Measurements from ENCODE around the gene SMIM33. TPM values are rescaled to one million over a fixed set of nuclear protein-coding genes. Genes with fewer than 3 reads are reported as not detected.

Gene SMIM33
- total and polyA plus RNA-seq, 2 of the 13 experiments (the other 11 are each of a cell fraction or from before 2014, with no cell fraction given): not detected

DNA sequence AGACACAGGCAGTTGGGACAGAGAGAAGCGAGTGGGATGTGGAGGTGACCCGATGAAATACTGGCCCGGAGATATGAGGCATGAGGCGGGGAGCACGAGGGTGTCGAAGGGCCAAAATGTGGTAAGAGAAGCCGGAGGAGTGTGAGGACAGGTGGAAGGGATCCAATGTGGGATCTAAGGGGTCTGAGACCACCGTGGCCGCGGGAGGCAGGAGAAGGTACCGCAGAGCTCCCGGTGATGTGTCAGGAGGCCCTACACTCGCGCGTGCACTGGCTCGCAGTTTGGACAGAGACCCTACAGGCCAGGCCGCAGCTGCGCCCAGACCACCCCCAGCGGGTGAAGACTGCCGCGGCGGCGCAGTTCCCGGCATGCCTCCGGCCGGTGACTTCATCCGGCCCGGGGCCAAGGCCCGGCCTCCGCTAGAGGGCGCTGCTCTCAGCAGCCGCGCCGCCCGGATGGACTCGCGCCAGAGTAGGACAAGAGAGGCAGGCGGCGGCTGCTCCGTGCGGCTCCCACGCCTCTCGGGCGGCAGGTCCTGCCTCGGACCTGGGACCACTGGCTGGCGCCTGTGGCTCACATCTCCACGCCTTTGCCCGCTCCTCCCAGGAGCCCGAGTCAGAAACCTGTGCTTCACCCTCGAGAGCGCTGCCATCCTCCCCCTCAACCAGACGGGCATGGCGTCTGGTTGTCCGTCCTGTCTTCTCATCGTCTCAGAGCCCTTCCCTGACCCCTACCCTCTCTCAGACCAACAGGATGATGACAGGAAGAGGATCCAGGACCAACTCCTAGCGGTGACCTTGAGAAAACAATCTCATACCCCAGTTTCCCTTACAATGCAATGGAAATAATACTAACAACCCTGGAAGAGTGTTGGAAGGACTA lies 47.1 kb downstream of the SMIM33 start (continued):
- TF ChIP-seq, protein P1, sequence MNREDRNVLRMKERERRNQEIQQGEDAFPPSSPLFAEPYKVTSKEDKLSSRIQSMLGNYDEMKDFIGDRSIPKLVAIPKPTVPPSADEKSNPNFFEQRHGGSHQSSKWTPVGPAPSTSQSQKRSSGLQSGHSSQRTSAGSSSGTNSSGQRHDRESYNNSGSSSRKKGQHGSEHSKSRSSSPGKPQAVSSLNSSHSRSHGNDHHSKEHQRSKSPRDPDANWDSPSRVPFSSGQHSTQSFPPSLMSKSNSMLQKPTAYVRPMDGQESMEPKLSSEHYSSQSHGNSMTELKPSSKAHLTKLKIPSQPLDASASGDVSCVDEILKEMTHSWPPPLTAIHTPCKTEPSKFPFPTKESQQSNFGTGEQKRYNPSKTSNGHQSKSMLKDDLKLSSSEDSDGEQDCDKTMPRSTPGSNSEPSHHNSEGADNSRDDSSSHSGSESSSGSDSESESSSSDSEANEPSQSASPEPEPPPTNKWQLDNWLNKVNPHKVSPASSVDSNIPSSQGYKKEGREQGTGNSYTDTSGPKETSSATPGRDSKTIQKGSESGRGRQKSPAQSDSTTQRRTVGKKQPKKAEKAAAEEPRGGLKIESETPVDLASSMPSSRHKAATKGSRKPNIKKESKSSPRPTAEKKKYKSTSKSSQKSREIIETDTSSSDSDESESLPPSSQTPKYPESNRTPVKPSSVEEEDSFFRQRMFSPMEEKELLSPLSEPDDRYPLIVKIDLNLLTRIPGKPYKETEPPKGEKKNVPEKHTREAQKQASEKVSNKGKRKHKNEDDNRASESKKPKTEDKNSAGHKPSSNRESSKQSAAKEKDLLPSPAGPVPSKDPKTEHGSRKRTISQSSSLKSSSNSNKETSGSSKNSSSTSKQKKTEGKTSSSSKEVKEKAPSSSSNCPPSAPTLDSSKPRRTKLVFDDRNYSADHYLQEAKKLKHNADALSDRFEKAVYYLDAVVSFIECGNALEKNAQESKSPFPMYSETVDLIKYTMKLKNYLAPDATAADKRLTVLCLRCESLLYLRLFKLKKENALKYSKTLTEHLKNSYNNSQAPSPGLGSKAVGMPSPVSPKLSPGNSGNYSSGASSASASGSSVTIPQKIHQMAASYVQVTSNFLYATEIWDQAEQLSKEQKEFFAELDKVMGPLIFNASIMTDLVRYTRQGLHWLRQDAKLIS (CRISPR knock-in tag; IDR thresholded peaks at IDR 0.05): no peak
- TF ChIP-seq KDM1A (CRISPR knock-in tag; IDR thresholded peaks at IDR 0.05) (no peak), AKAP8 (CRISPR knock-in tag; IDR thresholded peaks at IDR 0.05) (peak; percentile 91), ZNF12 (CRISPR knock-in tag; IDR thresholded peaks at IDR 0.05) (peak; percentile 53; the same call in 1 of the 2 replicates), RAD51 (IDR thresholded peaks at IDR 0.05; ENCODE audit: borderline replicate concordance) (no peak), PRMT3 (CRISPR knock-in tag; IDR thresholded peaks at IDR 0.05; ENCODE audit: borderline replicate concordance, low read depth) (no peak; the same call in 1 of the 2 replicates), ZFP82 (CRISPR knock-in tag; IDR thresholded peaks at IDR 0.05; ENCODE audit: borderline replicate concordance) (no peak), ZBTB8A (CRISPR knock-in tag; IDR thresholded peaks at IDR 0.05; ENCODE audit: borderline replicate concordance, low read depth) (no peak), ZSCAN29 (CRISPR knock-in tag; conservative IDR thresholded peaks at IDR 0.05) (peak; percentile 50; the same call in 1 of the 2 replicates), ZNF543 (CRISPR knock-in tag; IDR thresholded peaks at IDR 0.05) (peak; percentile 34; the same call in 1 of the 2 replicates), MAF1 (CRISPR knock-in tag; IDR thresholded peaks at IDR 0.05; ENCODE audit: borderline replicate concordance) (0 out of 2 replicates have a peak, but pooled peaks have one; percentile 84), ZNF7 (CRISPR knock-in tag; IDR thresholded peaks at IDR 0.05) (no peak)
- TF ChIP-seq, protein P2, sequence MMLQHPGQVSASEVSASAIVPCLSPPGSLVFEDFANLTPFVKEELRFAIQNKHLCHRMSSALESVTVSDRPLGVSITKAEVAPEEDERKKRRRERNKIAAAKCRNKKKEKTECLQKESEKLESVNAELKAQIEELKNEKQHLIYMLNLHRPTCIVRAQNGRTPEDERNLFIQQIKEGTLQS (CRISPR knock-in tag; IDR thresholded peaks at IDR 0.05): peak; percentile 92
- TF ChIP-seq, protein P3, sequence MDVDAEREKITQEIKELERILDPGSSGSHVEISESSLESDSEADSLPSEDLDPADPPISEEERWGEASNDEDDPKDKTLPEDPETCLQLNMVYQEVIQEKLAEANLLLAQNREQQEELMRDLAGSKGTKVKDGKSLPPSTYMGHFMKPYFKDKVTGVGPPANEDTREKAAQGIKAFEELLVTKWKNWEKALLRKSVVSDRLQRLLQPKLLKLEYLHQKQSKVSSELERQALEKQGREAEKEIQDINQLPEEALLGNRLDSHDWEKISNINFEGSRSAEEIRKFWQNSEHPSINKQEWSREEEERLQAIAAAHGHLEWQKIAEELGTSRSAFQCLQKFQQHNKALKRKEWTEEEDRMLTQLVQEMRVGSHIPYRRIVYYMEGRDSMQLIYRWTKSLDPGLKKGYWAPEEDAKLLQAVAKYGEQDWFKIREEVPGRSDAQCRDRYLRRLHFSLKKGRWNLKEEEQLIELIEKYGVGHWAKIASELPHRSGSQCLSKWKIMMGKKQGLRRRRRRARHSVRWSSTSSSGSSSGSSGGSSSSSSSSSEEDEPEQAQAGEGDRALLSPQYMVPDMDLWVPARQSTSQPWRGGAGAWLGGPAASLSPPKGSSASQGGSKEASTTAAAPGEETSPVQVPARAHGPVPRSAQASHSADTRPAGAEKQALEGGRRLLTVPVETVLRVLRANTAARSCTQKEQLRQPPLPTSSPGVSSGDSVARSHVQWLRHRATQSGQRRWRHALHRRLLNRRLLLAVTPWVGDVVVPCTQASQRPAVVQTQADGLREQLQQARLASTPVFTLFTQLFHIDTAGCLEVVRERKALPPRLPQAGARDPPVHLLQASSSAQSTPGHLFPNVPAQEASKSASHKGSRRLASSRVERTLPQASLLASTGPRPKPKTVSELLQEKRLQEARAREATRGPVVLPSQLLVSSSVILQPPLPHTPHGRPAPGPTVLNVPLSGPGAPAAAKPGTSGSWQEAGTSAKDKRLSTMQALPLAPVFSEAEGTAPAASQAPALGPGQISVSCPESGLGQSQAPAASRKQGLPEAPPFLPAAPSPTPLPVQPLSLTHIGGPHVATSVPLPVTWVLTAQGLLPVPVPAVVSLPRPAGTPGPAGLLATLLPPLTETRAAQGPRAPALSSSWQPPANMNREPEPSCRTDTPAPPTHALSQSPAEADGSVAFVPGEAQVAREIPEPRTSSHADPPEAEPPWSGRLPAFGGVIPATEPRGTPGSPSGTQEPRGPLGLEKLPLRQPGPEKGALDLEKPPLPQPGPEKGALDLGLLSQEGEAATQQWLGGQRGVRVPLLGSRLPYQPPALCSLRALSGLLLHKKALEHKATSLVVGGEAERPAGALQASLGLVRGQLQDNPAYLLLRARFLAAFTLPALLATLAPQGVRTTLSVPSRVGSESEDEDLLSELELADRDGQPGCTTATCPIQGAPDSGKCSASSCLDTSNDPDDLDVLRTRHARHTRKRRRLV (CRISPR knock-in tag; IDR thresholded peaks at IDR 0.05): peak; percentile 68; the same call in 1 of the 2 replicates
- TF ChIP-seq, protein P4, sequence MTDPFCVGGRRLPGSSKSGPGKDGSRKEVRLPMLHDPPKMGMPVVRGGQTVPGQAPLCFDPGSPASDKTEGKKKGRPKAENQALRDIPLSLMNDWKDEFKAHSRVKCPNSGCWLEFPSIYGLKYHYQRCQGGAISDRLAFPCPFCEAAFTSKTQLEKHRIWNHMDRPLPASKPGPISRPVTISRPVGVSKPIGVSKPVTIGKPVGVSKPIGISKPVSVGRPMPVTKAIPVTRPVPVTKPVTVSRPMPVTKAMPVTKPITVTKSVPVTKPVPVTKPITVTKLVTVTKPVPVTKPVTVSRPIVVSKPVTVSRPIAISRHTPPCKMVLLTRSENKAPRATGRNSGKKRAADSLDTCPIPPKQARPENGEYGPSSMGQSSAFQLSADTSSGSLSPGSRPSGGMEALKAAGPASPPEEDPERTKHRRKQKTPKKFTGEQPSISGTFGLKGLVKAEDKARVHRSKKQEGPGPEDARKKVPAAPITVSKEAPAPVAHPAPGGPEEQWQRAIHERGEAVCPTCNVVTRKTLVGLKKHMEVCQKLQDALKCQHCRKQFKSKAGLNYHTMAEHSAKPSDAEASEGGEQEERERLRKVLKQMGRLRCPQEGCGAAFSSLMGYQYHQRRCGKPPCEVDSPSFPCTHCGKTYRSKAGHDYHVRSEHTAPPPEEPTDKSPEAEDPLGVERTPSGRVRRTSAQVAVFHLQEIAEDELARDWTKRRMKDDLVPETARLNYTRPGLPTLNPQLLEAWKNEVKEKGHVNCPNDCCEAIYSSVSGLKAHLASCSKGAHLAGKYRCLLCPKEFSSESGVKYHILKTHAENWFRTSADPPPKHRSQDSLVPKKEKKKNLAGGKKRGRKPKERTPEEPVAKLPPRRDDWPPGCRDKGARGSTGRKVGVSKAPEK (CRISPR knock-in tag; IDR thresholded peaks at IDR 0.05; ENCODE audit: borderline replicate concordance): 0 out of 2 replicates have a peak, but pooled peaks have one; percentile 32

All from HepG2 (cell line).